Progenitor cell of endocrine pancreas (in vitro differentiated cells): ENCODE measurements around the gene PARD3. TPM values are rescaled to one million over a fixed set of nuclear protein-coding genes. Genes with fewer than 3 reads are reported as not detected.
"Not testable (repeated sequence)": the region's sequence is repeated elsewhere in the genome, so short reads cannot be mapped to it uniquely, and the experiment has no call there.

Experiments used
- DNase-seq: peaks from one replicate; pipeline ENCODE4 v3.0.0; 2021; ENCODE audit warnings: low spot score; ENCODE audit not compliant: unreplicated experiment
- H3K27ac Mint-ChIP-seq: 2 replicates; pipeline ENCODE4 v1.8.0; 2021; ENCODE audit warnings: mild to moderate bottlenecking, moderate library complexity, mixed read lengths
- H3K27me3 Mint-ChIP-seq: 2 replicates; pipeline ENCODE4 v1.8.0; 2021; ENCODE audit warnings: mixed read lengths
- H3K36me3 Mint-ChIP-seq: 2 replicates; pipeline ENCODE4 v1.8.0; 2022; ENCODE audit warnings: mixed read lengths; ENCODE audit not compliant: insufficient read depth
- H3K4me1 Mint-ChIP-seq: 2 replicates; pipeline ENCODE4 v1.8.0; 2021; ENCODE audit warnings: low read depth, mixed read lengths
- H3K4me3 Mint-ChIP-seq: 2 replicates; pipeline ENCODE4 v1.8.0; 2021; ENCODE audit warnings: low read depth, mild to moderate bottlenecking, moderate library complexity, mixed read lengths
- H3K9me3 Mint-ChIP-seq: 2 replicates; pipeline ENCODE4 v1.8.0; 2021; ENCODE audit warnings: low read depth, mixed read lengths
- CTCF ChIP-seq: fragments of 200-600 bp; sonication (generic); IDR thresholded peaks from one replicate; pipeline ENCODE4 v1.5.0; 2021; ENCODE audit warnings: antibody characterized with exemption, mild to moderate bottlenecking; ENCODE audit not compliant: unreplicated experiment
- total RNA-seq: library from RNA; stranded (reverse); gene quantifications from 2 replicates; pipeline ENCODE4 v1.2.1, GENCODE V29; 2021

PARD3 gene
- total RNA-seq, 1 donor from 2014 or later = 85.3 TPM

- peaks cover 6% of the 10 kb centered on the region for H3K9me3 Mint-ChIP-seq
- DNase-seq = no peak
- H3K4me1 Mint-ChIP-seq = peaks cover 33% of the 10 kb centered on the region
- no peak for TF ChIP-seq CTCF
- no peak overlapping the region for H3K4me3 Mint-ChIP-seq
- H3K27ac Mint-ChIP-seq = peak overlapping the region; percentile 4
- H3K36me3 Mint-ChIP-seq = peaks cover 5% of the 10 kb centered on the region
- H3K27me3 Mint-ChIP-seq = no peaks in the 10 kb centered on the region
Measured at GRCh38 chr10:34758447-34758996, 56.6 kb downstream of the PARD3 start.

GRCh38 chr10:34757933-34758332 is 57.2 kb downstream of the PARD3 start:
- Mint-ChIP-seq H3K36me3 (peaks cover 5% of the 10 kb centered on the region), H3K9me3 (peaks cover 6% of the 10 kb centered on the region), H3K27me3 (no peaks in the 10 kb centered on the region), H3K4me1 (peaks cover 37% of the 10 kb centered on the region), H3K4me3 (no peak overlapping the region), H3K27ac (no peak overlapping the region)
- DNase-seq = no peak
- no peak for TF ChIP-seq CTCF

- H3K4me1 Mint-ChIP-seq = peaks cover 37% of the 10 kb centered on the region
- H3K36me3 Mint-ChIP-seq, H3K27me3 Mint-ChIP-seq, DNase-seq, H3K9me3 Mint-ChIP-seq, H3K4me3 Mint-ChIP-seq, H3K27ac Mint-ChIP-seq: not testable (repeated sequence)
Measured at GRCh38 chr10:34757181-34757580, 57.9 kb downstream of the PARD3 start.

GRCh38 chr10:34756584-34756983 is 58.5 kb downstream of the PARD3 start:
- Mint-ChIP-seq H3K36me3 (peaks cover 5% of the 10 kb centered on the region), H3K27me3 (no peaks in the 10 kb centered on the region), H3K4me3 (no peak overlapping the region), H3K4me1 (peaks cover 34% of the 10 kb centered on the region), H3K27ac (no peak overlapping the region), H3K9me3 (peaks cover 6% of the 10 kb centered on the region)
- DNase-seq = no peak
- no peak for TF ChIP-seq CTCF

GRCh38 chr10:34753014-34753757 is 61.9 kb downstream of the PARD3 start:
- H3K9me3 Mint-ChIP-seq = no peaks in the 10 kb centered on the region
- H3K4me1 Mint-ChIP-seq = peaks cover 31% of the 10 kb centered on the region
- DNase-seq = no peak
- H3K4me3 Mint-ChIP-seq = no peak overlapping the region
- TF ChIP-seq CTCF = no peak
- no peaks in the 10 kb centered on the region for H3K27me3 Mint-ChIP-seq
- peaks cover 2% of the 10 kb centered on the region for H3K36me3 Mint-ChIP-seq
- peak overlapping the region; percentile 24 for H3K27ac Mint-ChIP-seq

- Mint-ChIP-seq H3K27ac (no peak overlapping the region), H3K27me3 (no peaks in the 10 kb centered on the region), H3K4me3 (no peak overlapping the region), H3K36me3 (peaks cover 2% of the 10 kb centered on the region), H3K4me1 (peaks cover 25% of the 10 kb centered on the region), H3K9me3 (no peaks in the 10 kb centered on the region)
- TF ChIP-seq CTCF = no peak
- no peak for DNase-seq
Measured at GRCh38 chr10:34751272-34751671, 63.8 kb downstream of the PARD3 start.

GRCh38 chr10:34750795-34751194 is 64.3 kb downstream of the PARD3 start:
- H3K27me3 Mint-ChIP-seq, DNase-seq, H3K27ac Mint-ChIP-seq, H3K9me3 Mint-ChIP-seq, H3K36me3 Mint-ChIP-seq, H3K4me3 Mint-ChIP-seq: not testable (repeated sequence)
- H3K4me1 Mint-ChIP-seq = peaks cover 25% of the 10 kb centered on the region
